HG03469 (cell line): ENCODE measurements around the gene GTF2E1.
A peak's percentile ranks its signal among the peaks of the same experiment; 100 is the strongest.
"Not testable (repeated sequence)": the region's sequence is repeated elsewhere in the genome, so short reads cannot be mapped to it uniquely, and the experiment has no call there.

ENCODE experiments used
- ATAC-seq: cut with Tn5 transposase; IDR thresholded peaks from one replicate; pipeline ENCODE4 v1.9.1; 2021; ENCODE audit warnings: mild to moderate bottlenecking, moderate library complexity, moderate number of reproducible peaks; ENCODE audit not compliant: unreplicated experiment

The GTF2E1 gene

GRCh38 chr3:120742198-120742848 is at the start of gene GTF2E1, which contains the start of gene RABL3:
Gene GTF2E1 (plus strand): TSS chr3:120742744. CDS start chr3:120750553, 7,809 bp downstream.
Gene RABL3 (minus strand): TSS chr3:120742516. CDS start chr3:120742507, 9 bp downstream.
- ATAC-seq = peak; percentile 96

GRCh38 chr3:120693439-120694171 is 48.9 kb upstream of the GTF2E1 start:
- ATAC-seq = no peak

GRCh38 chr3:120699333-120699732 is 43.2 kb upstream of the GTF2E1 start:
- no peak for ATAC-seq

- ATAC-seq = no peak
These were observed 36.5 kb upstream of the GTF2E1 start for GRCh38 chr3:120705884-120706582.

GRCh38 chr3:120706950-120707349 is 35.6 kb upstream of the GTF2E1 start:
- ATAC-seq = no peak

- ATAC-seq = no peak
These were observed 34.1 kb upstream of the GTF2E1 start for GRCh38 chr3:120708408-120708807.

GRCh38 chr3:120710369-120710768 is 32.2 kb upstream of the GTF2E1 start:
- no peak for ATAC-seq

- ATAC-seq = no peak
These were observed 29.3 kb upstream of the GTF2E1 start for GRCh38 chr3:120713262-120713661.

GRCh38 chr3:120719167-120719834 is 23.2 kb upstream of the GTF2E1 start:
- ATAC-seq = not testable (repeated sequence)

GRCh38 chr3:120726791-120727190 is 15.8 kb upstream of the GTF2E1 start:
- no peak for ATAC-seq

GRCh38 chr3:120730576-120731542 is 11.7 kb upstream of the GTF2E1 start:
- no peak for ATAC-seq

- not testable (repeated sequence) for ATAC-seq
These were observed 4.5 kb upstream of the GTF2E1 start for GRCh38 chr3:120738006-120738405.

GRCh38 chr3:120741320-120741719 is 1.2 kb upstream of the GTF2E1 start:
- ATAC-seq = no peak

- peak; percentile 13 for ATAC-seq
These were observed 727 bp upstream of the GTF2E1 start for GRCh38 chr3:120741837-120742197.

- ATAC-seq = peak; percentile 2
These were observed 363 bp downstream of the GTF2E1 start for GRCh38 chr3:120742849-120743365.

GRCh38 chr3:120743556-120744195 is 1.1 kb downstream of the GTF2E1 start:
- ATAC-seq = no peak

GRCh38 chr3:120745466-120745865 is 2.9 kb downstream of the GTF2E1 start:
- ATAC-seq = no peak

GRCh38 chr3:120749843-120750242 is 7.3 kb downstream of the GTF2E1 start:
- no peak for ATAC-seq

GRCh38 chr3:120752230-120752629 is 9.7 kb downstream of the GTF2E1 start:
- ATAC-seq = no peak
